Activated T-cell treated with anti-CD3 and anti-CD28 coated beads, Interleukin-2, amount 50 U/mL, for 72 hours (primary cell): ENCODE data around the gene ZNRF2. TPM values are rescaled to one million over a fixed set of nuclear protein-coding genes. Genes with fewer than 3 reads are reported as not detected.
A peak's percentile ranks its signal among the peaks of the same experiment; 100 is the strongest.

Experiments
- ATAC-seq, 2 donors: fragments of 150-1000 bp; cut with Tn5 transposase; replicated peaks in 1 of 2; 2 replicates each; pipeline ENCODE4 v1.10.0; 2021; ENCODE audit warnings: moderate library complexity in 2 of 2, mild to moderate bottlenecking in 1 of 2
- DNase-seq, 2 donors: peaks; one replicate each; pipeline ENCODE4 v3.0.0; 2021 to 2022; ENCODE audit warnings: mixed read lengths in 1 of 2
- H3K27ac Mint-ChIP-seq: one replicate; pipeline ENCODE4 v1.8.0; 2022; ENCODE audit warnings: mild to moderate bottlenecking, moderate library complexity, mixed read lengths
- H3K27me3 Mint-ChIP-seq: one replicate; pipeline ENCODE4 v1.8.0; 2022; ENCODE audit warnings: low read depth, mixed read lengths
- H3K36me3 Mint-ChIP-seq, 2 donors: one replicate each; pipeline ENCODE4 v1.8.0; 2022; ENCODE audit warnings: mixed read lengths in 2 of 2, mild to moderate bottlenecking in 1 of 2; ENCODE audit not compliant: insufficient read depth in 2 of 2
- H3K4me1 Mint-ChIP-seq: one replicate; pipeline ENCODE4 v1.8.0; 2022; ENCODE audit warnings: low read depth, mixed read lengths
- H3K4me3 Mint-ChIP-seq, 2 donors: one replicate each; pipeline ENCODE4 v1.8.0; 2022; ENCODE audit warnings: mild to moderate bottlenecking in 2 of 2, mixed read lengths in 2 of 2, moderate library complexity in 2 of 2
- H3K9me3 Mint-ChIP-seq, 2 donors: one replicate each; pipeline ENCODE4 v1.8.0; 2022; ENCODE audit warnings: mixed read lengths in 2 of 2
- total RNA-seq, 2 donors: library from RNA; stranded (reverse); gene quantifications; one replicate each; pipeline ENCODE4 v1.2.3, GENCODE V29; 2022

ZNRF2 gene
- total RNA-seq, 2 donors from 2014 or later = 18.3 to 19.6 TPM

DNA sequence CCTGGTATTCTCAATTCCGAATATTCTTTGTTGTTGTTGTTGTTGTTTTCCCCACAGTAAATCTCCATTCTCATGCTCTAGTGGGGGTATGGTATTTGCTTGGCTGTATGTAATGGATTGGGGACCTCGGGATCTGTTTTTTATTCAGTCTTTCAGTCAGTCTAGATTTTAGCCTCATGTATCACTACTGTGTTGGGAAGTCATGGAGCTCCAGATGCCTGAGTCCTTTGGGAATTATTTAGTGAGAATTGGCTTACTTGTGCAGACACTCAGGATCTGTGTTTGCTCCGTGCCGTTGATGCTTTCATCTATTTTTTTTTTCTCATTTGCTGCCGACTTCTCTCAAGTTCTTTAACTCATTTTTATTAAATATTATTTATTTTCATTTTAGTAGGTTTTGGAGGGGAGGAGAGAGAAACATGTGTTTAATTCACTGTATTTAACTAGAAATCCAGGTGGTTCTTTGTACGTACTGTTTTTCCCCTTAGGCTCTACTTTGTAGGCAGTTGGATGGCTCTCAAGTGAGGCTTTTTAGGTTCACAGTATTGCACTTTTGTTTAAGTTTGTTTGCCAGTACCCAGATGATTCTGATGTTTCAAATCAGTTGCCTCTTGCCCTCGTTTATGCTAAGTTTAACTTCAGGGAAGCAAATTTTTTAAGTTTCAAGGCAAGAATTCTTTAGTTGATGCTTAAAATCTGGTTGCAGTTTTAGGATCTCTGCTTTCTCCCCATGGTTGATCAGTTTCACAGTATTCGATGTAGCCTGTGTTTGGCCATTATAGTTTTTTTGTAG lies 36.9 kb downstream of the ZNRF2 start:
- peaks cover 65% of the 10 kb centered on the region for H3K4me1 Mint-ChIP-seq
- DNase-seq (no peak), ATAC-seq (no peak)
- no peaks in the 10 kb centered on the region for H3K27me3 Mint-ChIP-seq
- peak overlapping the region; percentile 98 for H3K27ac Mint-ChIP-seq
- H3K36me3 Mint-ChIP-seq = peaks cover 4 to 5% of the 10 kb centered on the region in 2 donors
- peaks cover 2 to 3% of the 10 kb centered on the region in 2 donors for H3K9me3 Mint-ChIP-seq
- peak overlapping the region; percentile 79 to 92 for H3K4me3 Mint-ChIP-seq

- H3K4me3 Mint-ChIP-seq = peak overlapping the region; percentile 79 to 92
Observed at GRCh38 chr7:30321882-30322192, 37.4 kb downstream of the ZNRF2 start.

DNA sequence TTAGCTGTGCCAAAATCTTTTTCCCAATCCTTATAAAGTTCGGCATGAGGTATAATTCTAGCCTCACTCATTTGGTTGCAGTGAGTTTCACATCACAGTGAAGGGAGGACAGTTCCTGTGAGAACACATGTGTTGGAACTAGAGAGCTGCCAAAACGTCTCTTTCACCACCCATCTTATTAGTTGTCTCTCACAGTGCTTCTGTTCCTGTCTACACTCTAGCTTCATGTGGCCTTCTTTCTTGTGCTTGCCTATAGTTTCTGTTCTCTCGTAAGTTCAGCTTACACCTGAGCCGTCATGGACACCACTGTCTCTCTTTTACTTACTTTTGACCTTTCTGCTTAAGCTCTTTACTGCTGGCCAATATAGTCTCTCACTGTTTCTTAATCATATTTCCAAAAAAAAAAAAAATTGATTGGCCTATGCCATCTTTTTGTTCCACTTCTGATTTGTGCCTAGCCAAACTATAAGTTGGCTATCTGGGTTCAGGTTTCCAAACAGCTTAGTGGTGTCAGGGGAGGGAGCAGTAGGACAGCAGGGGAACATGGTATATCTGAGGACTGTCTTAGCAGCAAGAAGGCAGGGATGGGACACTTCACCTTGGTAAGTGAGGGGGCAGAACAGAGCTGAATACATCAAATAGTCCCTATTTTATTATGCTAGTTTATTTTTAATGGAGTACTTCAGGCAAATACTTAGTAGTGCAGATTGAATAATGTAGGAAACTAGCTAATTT lies 38.0 kb downstream of the ZNRF2 start:
- H3K27me3 Mint-ChIP-seq = no peaks in the 10 kb centered on the region
- peak; percentile 9 to 19 for DNase-seq
- peaks cover 2 to 3% of the 10 kb centered on the region in 2 donors for H3K9me3 Mint-ChIP-seq
- H3K4me1 Mint-ChIP-seq = peaks cover 60% of the 10 kb centered on the region
- peak overlapping the region; percentile 98 for H3K27ac Mint-ChIP-seq
- H3K36me3 Mint-ChIP-seq = peaks cover 9 to 11% of the 10 kb centered on the region in 2 donors
- peak; percentile 46 to 60 for ATAC-seq
- peak overlapping the region; percentile 79 to 92 for H3K4me3 Mint-ChIP-seq

More at GRCh38 chr7:30321882-30322192, 37.4 kb downstream of the ZNRF2 start:
- Mint-ChIP-seq H3K4me1 (peaks cover 65% of the 10 kb centered on the region), H3K9me3 (peaks cover 2 to 3% of the 10 kb centered on the region in 2 donors), H3K27ac (peak overlapping the region; percentile 98), H3K36me3 (peaks cover 7 to 11% of the 10 kb centered on the region in 2 donors), H3K27me3 (no peaks in the 10 kb centered on the region)
- DNase-seq (no peak), ATAC-seq (no peak)

- DNase-seq (peak in 1 of 2 donors; percentile 24), ATAC-seq (peak; percentile 92 to 94)
- Mint-ChIP-seq H3K9me3 (peaks cover 2 to 3% of the 10 kb centered on the region in 2 donors), H3K4me1 (peaks cover 58% of the 10 kb centered on the region), H3K27me3 (no peaks in the 10 kb centered on the region), H3K27ac (peak overlapping the region; percentile 98), H3K36me3 (peaks cover 9 to 11% of the 10 kb centered on the region in 2 donors), H3K4me3 (peak overlapping the region; percentile 79 to 92)
Observed at GRCh38 chr7:30323006-30323355, 38.6 kb downstream of the ZNRF2 start.

- Mint-ChIP-seq H3K27me3 (no peaks in the 10 kb centered on the region), H3K27ac (no peak overlapping the region), H3K4me1 (peaks cover 50% of the 10 kb centered on the region), H3K36me3 (peaks cover 14 to 17% of the 10 kb centered on the region in 2 donors), H3K4me3 (no peak overlapping the region), H3K9me3 (peaks cover 3 to 6% of the 10 kb centered on the region in 2 donors)
- DNase-seq (no peak), ATAC-seq (no peak)
Observed at GRCh38 chr7:30327813-30328212, 43.4 kb downstream of the ZNRF2 start.

DNA sequence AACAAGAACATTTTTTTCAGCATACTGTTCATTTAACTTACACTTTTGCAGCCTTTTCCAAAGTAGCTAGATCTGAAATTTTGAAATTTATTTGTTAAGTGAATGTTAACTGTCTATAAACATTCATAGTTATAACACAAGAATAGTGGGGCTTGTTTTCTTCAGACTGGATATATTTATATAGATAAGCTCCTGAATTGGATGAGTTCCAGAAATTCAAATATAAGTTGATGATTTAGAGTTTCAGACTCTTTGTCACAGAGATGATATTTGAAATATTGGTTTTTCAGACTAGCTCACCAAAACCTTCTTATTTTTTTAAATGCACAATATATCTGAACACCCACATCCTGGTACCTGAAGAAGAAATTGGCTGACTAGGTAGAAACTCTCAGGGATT lies 44.0 kb downstream of the ZNRF2 start:
- Mint-ChIP-seq H3K4me3 (no peak overlapping the region), H3K4me1 (peaks cover 45% of the 10 kb centered on the region), H3K27me3 (no peaks in the 10 kb centered on the region), H3K27ac (no peak overlapping the region), H3K36me3 (peaks cover 14 to 17% of the 10 kb centered on the region in 2 donors), H3K9me3 (peaks cover 3 to 6% of the 10 kb centered on the region in 2 donors)
- DNase-seq (no peak), ATAC-seq (no peak)

GRCh38 chr7:30329716-30330115 lies 45.3 kb downstream of the ZNRF2 start:
- H3K27ac Mint-ChIP-seq = peak overlapping the region; percentile 52
- peaks cover 1 to 5% of the 10 kb centered on the region in 2 donors for H3K9me3 Mint-ChIP-seq
- H3K27me3 Mint-ChIP-seq = no peaks in the 10 kb centered on the region
- ATAC-seq (no peak), DNase-seq (no peak)
- peak overlapping the region in 1 of 2 donors; percentile 42 for H3K4me3 Mint-ChIP-seq
- H3K36me3 Mint-ChIP-seq = peaks cover 9 to 13% of the 10 kb centered on the region in 2 donors
- peaks cover 52% of the 10 kb centered on the region for H3K4me1 Mint-ChIP-seq

GRCh38 chr7:30330134-30331111 lies 46.0 kb downstream of the ZNRF2 start:
- peak; percentile 24 to 29 for DNase-seq
- Mint-ChIP-seq H3K4me1 (peaks cover 52% of the 10 kb centered on the region), H3K36me3 (peaks cover 9 to 13% of the 10 kb centered on the region in 2 donors), H3K27ac (peak overlapping the region; percentile 80), H3K27me3 (no peaks in the 10 kb centered on the region), H3K9me3 (peaks cover 1 to 5% of the 10 kb centered on the region in 2 donors), H3K4me3 (peak overlapping the region; percentile 79 to 89)
- ATAC-seq = peak; percentile 94 to 98

- DNase-seq (no peak), ATAC-seq (peak; percentile 31 to 46)
- Mint-ChIP-seq H3K36me3 (peaks cover 8 to 13% of the 10 kb centered on the region in 2 donors), H3K4me1 (peaks cover 59% of the 10 kb centered on the region), H3K9me3 (peaks cover 0 to 5% of the 10 kb centered on the region in 2 donors), H3K27me3 (no peaks in the 10 kb centered on the region), H3K27ac (no peak overlapping the region), H3K4me3 (peak overlapping the region in 1 of 2 donors; percentile 89)
Observed at GRCh38 chr7:30331338-30331737, 46.9 kb downstream of the ZNRF2 start.

GRCh38 chr7:30332549-30332948 lies 48.2 kb downstream of the ZNRF2 start:
- Mint-ChIP-seq H3K4me1 (peaks cover 59% of the 10 kb centered on the region), H3K27me3 (no peaks in the 10 kb centered on the region), H3K36me3 (peaks cover 3 to 8% of the 10 kb centered on the region in 2 donors), H3K9me3 (peaks cover 0 to 5% of the 10 kb centered on the region in 2 donors), H3K4me3 (no peak overlapping the region), H3K27ac (no peak overlapping the region)
- no peak for DNase-seq
- no peak for ATAC-seq

DNA sequence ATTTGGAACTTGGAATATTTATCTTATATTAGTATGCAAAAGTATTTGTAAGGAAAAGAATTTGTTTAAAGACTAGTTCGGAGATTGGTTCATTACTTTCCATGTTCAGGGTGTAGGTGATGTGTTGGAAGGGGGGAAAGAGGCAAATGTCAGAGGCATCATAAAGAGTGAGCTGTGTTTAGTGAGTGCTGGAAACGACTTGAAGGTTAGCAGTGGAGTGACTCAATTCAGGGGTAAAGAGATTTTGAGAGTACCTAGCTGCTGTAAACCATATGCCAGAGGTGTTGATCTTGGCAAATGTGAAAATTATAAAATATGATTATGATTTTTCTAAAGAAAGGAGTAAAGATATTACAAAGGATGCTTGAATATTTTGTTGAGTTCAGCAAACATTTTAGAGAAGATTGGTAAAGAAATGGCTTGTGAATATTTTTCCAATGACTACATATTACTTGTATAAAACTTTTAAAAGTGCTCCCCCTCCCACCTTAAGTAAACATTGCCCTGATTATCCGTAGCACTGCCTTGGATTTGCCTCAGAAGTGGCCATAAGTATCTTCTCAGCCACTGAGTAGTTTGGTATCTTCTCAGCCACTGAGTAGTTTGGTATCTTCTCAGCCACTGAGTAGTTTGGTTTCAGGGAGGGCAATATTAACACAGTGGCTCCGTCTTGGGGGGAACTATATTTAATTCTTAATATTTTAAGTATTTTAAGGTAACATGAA lies 51.5 kb downstream of the ZNRF2 start:
- peaks cover 6 to 9% of the 10 kb centered on the region in 2 donors for H3K36me3 Mint-ChIP-seq

DNA sequence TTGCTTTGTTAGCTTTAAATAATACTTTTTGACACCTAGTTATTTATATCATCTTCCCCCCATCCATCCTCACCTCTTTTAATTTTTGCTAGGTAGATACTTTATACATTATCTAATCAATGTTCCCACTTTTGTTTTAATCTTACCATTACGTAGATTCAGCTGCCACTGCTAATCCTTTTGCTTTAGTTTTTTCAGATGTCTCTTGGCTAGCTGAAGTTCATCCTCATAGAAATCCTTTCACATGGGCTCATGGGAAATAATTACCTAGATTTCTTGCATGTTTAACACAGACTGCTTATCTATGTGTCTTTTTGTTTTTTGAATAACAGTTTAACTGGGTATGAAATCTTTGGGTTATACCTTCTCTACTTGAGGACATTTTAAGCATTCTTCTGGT lies 60.1 kb downstream of the ZNRF2 start:
- Mint-ChIP-seq H3K27ac (peak overlapping the region; percentile 81), H3K4me1 (peaks cover 60% of the 10 kb centered on the region), H3K27me3 (no peaks in the 10 kb centered on the region), H3K9me3 (peaks cover 5 to 14% of the 10 kb centered on the region in 2 donors), H3K4me3 (peak overlapping the region in 1 of 2 donors; percentile 77), H3K36me3 (peaks cover 12 to 18% of the 10 kb centered on the region in 2 donors)
- DNase-seq = no peak
- ATAC-seq = no peak

More for the DNA sequence above, 51.5 kb downstream of the ZNRF2 start:
- no peak overlapping the region for H3K27ac Mint-ChIP-seq
- no peaks in the 10 kb centered on the region for H3K27me3 Mint-ChIP-seq
- H3K9me3 Mint-ChIP-seq = peaks cover 3 to 9% of the 10 kb centered on the region in 2 donors
- DNase-seq (no peak), ATAC-seq (peak; percentile 40 to 69)
- H3K4me1 Mint-ChIP-seq = peaks cover 44% of the 10 kb centered on the region
- no peak overlapping the region for H3K4me3 Mint-ChIP-seq
